ENCODE measurements around the gene EPB41L4A.
"Not testable (repeated sequence)": the region's sequence is repeated elsewhere in the genome, so short reads cannot be mapped to it uniquely, and the experiment has no call there.

DNA sequence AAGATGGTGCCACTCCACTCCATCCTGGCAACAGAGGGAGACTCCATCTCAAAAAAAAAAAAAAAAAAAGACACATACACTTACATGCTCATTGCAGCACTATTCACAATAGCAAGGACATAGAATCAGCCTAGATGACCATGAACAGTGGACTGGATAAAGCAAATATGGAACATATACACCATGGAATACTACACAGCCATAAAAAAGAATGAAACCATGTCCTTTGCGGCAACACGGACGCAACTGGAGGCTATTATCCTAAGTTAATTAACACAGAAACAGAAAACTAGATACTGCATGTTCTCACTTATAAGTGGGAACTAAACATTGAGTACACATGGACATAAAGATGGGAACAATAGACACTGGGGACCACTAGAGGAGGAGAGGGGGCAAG lies 210.9 kb downstream of the EPB41L4A start:
- TF ChIP-seq CTCF, POLR2A (IDR thresholded peaks at IDR 0.05): not testable (repeated sequence)
